PC-3 (cell line): ENCODE measurements around the gene RGS7. TPM values are rescaled to one million over a fixed set of nuclear protein-coding genes. Genes with fewer than 3 reads are reported as not detected.
A peak's percentile ranks its signal among the peaks of the same experiment; 100 is the strongest.

ENCODE experiments used
- ATAC-seq: fragments of 200-7000 bp; cut with Tn5 transposase; 2 replicates; pipeline ENCODE4 v1.9.1; 2020; ENCODE audit warnings: mild to moderate bottlenecking, moderate library complexity
- BruUV-seq: library from RNA; stranded (reverse); fragments of 400-500 nt; replicated peaks from 2 replicates; lab custom pipeline; 2021; lab: Mats Ljungman, UMichigan
- CTCF ChIA-PET: fragments of 300-600 bp; sonication (Branson Sonifier 250); formaldehyde crosslinking; loops from one replicate; lab custom pipeline; 2022; ENCODE audit warnings: antibody characterized with exemption; lab: Charles Lee
- POLR2A ChIA-PET: fragments of 300-600 bp; sonication (Branson Sonifier 250); formaldehyde crosslinking; loops from one replicate; lab custom pipeline; 2022; ENCODE audit warnings: antibody characterized with exemption; ENCODE audit not compliant: unreplicated experiment; lab: Charles Lee
- DNase-seq: peaks from one replicate; pipeline ENCODE4 v3.0.0-alpha.2; 2015
- H2AFZ ChIP-seq: fragments of 300-600 bp; sonication (generic); 2 replicates; pipeline ENCODE4 v1.6.0; 2016; ENCODE audit warnings: antibody characterized with exemption, low read length
- H3F3A ChIP-seq: fragments of 300-600 bp; sonication (generic); one replicate; pipeline ENCODE4 v1.6.0; 2017; ENCODE audit warnings: antibody characterized with exemption, low read length, control low read depth, mild to moderate bottlenecking; ENCODE audit not compliant: unreplicated experiment
- H3K27ac ChIP-seq: fragments of 300-600 bp; sonication (generic); 2 replicates; pipeline ENCODE4 v1.5.1; 2016; ENCODE audit warnings: mild to moderate bottlenecking, low read length
- H3K27me3 ChIP-seq: fragments of 300-600 bp; sonication (generic); 2 replicates; pipeline ENCODE4 v1.6.1; 2016; ENCODE audit warnings: low read length, mixed read lengths
- H3K36me3 ChIP-seq: fragments of 300-600 bp; sonication (generic); 2 replicates; pipeline ENCODE4 v1.6.1; 2016; ENCODE audit warnings: low read depth, mixed run types, low read length, mixed read lengths
- H3K4me1 ChIP-seq: fragments of 300-600 bp; sonication (generic); 2 replicates; pipeline ENCODE4 v1.5.1; 2016; ENCODE audit warnings: low read length; ENCODE audit not compliant: insufficient read depth
- H3K4me2 ChIP-seq: fragments of 300-600 bp; sonication (generic); 2 replicates; pipeline ENCODE4 v1.6.0; 2016; ENCODE audit warnings: low read length
- H3K4me3 ChIP-seq: fragments of 300-600 bp; sonication (generic); 2 replicates; pipeline ENCODE4 v1.5.1; 2016; ENCODE audit warnings: mild to moderate bottlenecking, low read length, mixed read lengths
- H3K79me2 ChIP-seq: fragments of 300-600 bp; sonication (generic); 2 replicates; pipeline ENCODE4 v1.6.1; 2017; ENCODE audit warnings: low read length, mixed read lengths
- H3K9ac ChIP-seq: fragments of 300-600 bp; sonication (generic); 2 replicates; pipeline ENCODE4 v1.6.0; 2016; ENCODE audit warnings: mild to moderate bottlenecking, low read length
- H3K9me2 ChIP-seq: fragments of 300-600 bp; sonication (generic); replicated peaks from 2 replicates; pipeline ENCODE4 v1.6.1; 2016; ENCODE audit warnings: mixed run types, low read length, mixed read lengths
- H3K9me3 ChIP-seq: fragments of 300-600 bp; sonication (generic); 2 replicates; pipeline ENCODE4 v1.6.1; 2016; ENCODE audit warnings: low read length, mixed read lengths
- H4K20me1 ChIP-seq: fragments of 300-600 bp; sonication (generic); 2 replicates; pipeline ENCODE4 v1.6.1; 2016; ENCODE audit warnings: low read length, mixed read lengths
- CTCF ChIP-seq: fragments of 300-600 bp; sonication (generic); conservative IDR thresholded peaks from 2 replicates; pipeline ENCODE4 v1.5.1; 2017; ENCODE audit warnings: antibody characterized with exemption, low read depth, mild to moderate bottlenecking, low read length
- EZH2 ChIP-seq: fragments of 300-600 bp; sonication (generic); IDR thresholded peaks from one replicate; pipeline ENCODE4 v1.6.1; 2017; ENCODE audit warnings: antibody characterized with exemption, mild to moderate bottlenecking, low read length; ENCODE audit not compliant: unreplicated experiment
- EZH2phosphoT487 ChIP-seq: fragments of 300-600 bp; sonication (generic); IDR thresholded peaks from 2 replicates; pipeline ENCODE4 v1.6.1; 2018; ENCODE audit warnings: mild to moderate bottlenecking, antibody characterized with exemption, low read length, borderline replicate concordance
- intact Hi-C: fragments of 100-400 bp; cut with micrococcal nuclease; formaldehyde crosslinking; loops from 2 replicates; pipeline ENCODE4 v1.9.0; 2023
- total RNA-seq: library from RNA; depleted of rRNA; stranded (reverse); fragments of >200 nt; gene quantifications from 2 replicates; pipeline ENCODE4 v1.2.3, GENCODE V29; 2014

The RGS7 gene
- total RNA-seq, 1 experiment from 2014 or later = 0.15 TPM

DNA sequence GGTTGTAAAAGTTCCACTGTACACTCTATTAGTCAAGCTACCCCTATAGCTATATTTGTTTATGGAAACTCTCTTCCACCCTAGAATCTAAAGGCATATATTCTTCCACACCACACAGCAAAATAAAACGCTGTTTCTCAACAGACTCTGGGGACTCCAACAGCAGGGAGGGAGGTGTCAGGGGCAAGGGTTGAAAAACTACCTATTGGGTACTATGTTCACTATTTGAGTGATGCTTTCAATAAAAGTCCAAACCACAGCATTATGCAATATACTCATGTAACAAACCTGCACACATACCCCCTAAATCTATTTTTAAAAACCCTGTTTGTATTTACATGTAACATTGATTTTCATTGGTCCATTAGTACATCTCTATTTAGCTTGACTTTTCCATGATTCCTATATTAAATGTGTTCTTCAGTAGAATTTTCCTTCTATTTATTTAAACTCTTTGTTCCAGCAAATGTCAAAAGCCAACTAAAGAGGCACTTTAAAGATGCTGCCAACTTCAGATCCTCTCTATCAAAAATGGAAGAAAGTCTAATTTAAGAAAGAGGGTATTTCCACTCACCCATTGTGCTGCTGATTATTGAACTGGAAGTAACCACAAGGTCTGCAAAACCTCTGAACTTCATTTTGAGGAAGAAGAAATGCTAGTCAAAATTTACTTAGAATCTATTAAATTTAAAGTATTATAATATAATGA is 26.2 kb downstream of the RGS7 start:
- Histone ChIP-seq H3K4me3 (no peak overlapping the region), H3K4me2 (no peak overlapping the region), H3K36me3 (no peaks in the 10 kb centered on the region), H3K9ac (no peak overlapping the region), H4K20me1 (no peaks in the 10 kb centered on the region), H2AFZ (no peak overlapping the region), H3K9me2 (no peaks in the 10 kb centered on the region), H3F3A (no peaks in the 10 kb centered on the region), H3K9me3 (no peaks in the 10 kb centered on the region; the same call in 1 of the 2 replicates), H3K27ac (no peak overlapping the region), H3K4me1 (no peaks in the 10 kb centered on the region), H3K79me2 (no peaks in the 10 kb centered on the region), H3K27me3 (peaks cover 86% of the 10 kb centered on the region)
- DNase-seq (no peak), ATAC-seq (no peak)
- ChIA-PET CTCF (no interaction called here), POLR2A (no interaction called here)
- intact Hi-C loops = no loop called here
- no TSS peak for BruUV-seq
- TF ChIP-seq CTCF (no peak), EZH2phosphoT487 (no peak), EZH2 (no peak)

- no peak for ATAC-seq
- DNase-seq = no peak
- Histone ChIP-seq H3K4me1 (no peaks in the 10 kb centered on the region), H4K20me1 (no peaks in the 10 kb centered on the region), H2AFZ (no peak overlapping the region), H3K4me2 (no peak overlapping the region), H3K27me3 (peaks cover 66% of the 10 kb centered on the region), H3K36me3 (no peaks in the 10 kb centered on the region), H3K27ac (no peak overlapping the region), H3K79me2 (no peaks in the 10 kb centered on the region), H3K9me2 (no peaks in the 10 kb centered on the region), H3K9ac (no peak overlapping the region), H3K4me3 (no peak overlapping the region), H3K9me3 (no peaks in the 10 kb centered on the region), H3F3A (no peaks in the 10 kb centered on the region)
- intact Hi-C loops = no loop called here
- TF ChIP-seq CTCF (no peak), EZH2 (no peak), EZH2phosphoT487 (no peak)
- no TSS peak for BruUV-seq
- CTCF ChIA-PET = no interaction called here
- POLR2A ChIA-PET = no interaction called here
Measured at GRCh38 chr1:241325456-241325855, 31.5 kb downstream of the RGS7 start.

GRCh38 chr1:241323514-241324195 is 33.4 kb downstream of the RGS7 start:
- no peaks in the 10 kb centered on the region for H3K36me3 ChIP-seq
- H3K27ac ChIP-seq = no peak overlapping the region
- BruUV-seq = no TSS peak
- no peak overlapping the region for H3K4me3 ChIP-seq
- intact Hi-C loops = no loop called here
- no peaks in the 10 kb centered on the region for H3K79me2 ChIP-seq
- DNase-seq (peak; percentile 81), ATAC-seq (peak; percentile 73)
- no peak overlapping the region for H3K9ac ChIP-seq
- CTCF ChIA-PET = no interaction called here
- TF ChIP-seq EZH2phosphoT487 (no peak), EZH2 (no peak)
- no peaks in the 10 kb centered on the region for H3F3A ChIP-seq
- H3K9me3 ChIP-seq = no peaks in the 10 kb centered on the region
- POLR2A ChIA-PET = no interaction called here
- H3K4me1 ChIP-seq = no peaks in the 10 kb centered on the region
- peaks cover 60% of the 10 kb centered on the region for H3K27me3 ChIP-seq
- H4K20me1 ChIP-seq = no peaks in the 10 kb centered on the region
- H3K4me2 ChIP-seq = no peak overlapping the region
- H3K9me2 ChIP-seq = no peaks in the 10 kb centered on the region
- H2AFZ ChIP-seq = no peak overlapping the region
